Measurements from ENCODE around the gene RUBCNL. TPM values are rescaled to one million over a fixed set of nuclear protein-coding genes. Genes with fewer than 3 reads are reported as not detected.

RUBCNL gene
- total and polyA plus RNA-seq, 9 of the 15 experiments (the other 6 are each of a cell fraction or from before 2014, with no cell fraction given): 0.04 to 0.35 (median 0.12) TPM; not detected in 3

GRCh38 chr13:46296921-46297320, 90.1 kb downstream of the RUBCNL start (continued):
- no peak for TF ChIP-seq TOE1 (IDR thresholded peaks at IDR 0.05; ENCODE audit: borderline replicate concordance)
- no peak for TF ChIP-seq TOE1 (CRISPR knock-in tag; IDR thresholded peaks at IDR 0.05; ENCODE audit: borderline replicate concordance, low read depth)
- peak; percentile 85 for TF ChIP-seq MAFG (tag; conservative IDR thresholded peaks at IDR 0.05)
- TF ChIP-seq PYGO2 (tag; IDR thresholded peaks at IDR 0.05): no peak
- no peak for TF ChIP-seq NCOA1 (IDR thresholded peaks at IDR 0.05; ENCODE audit: low read depth)
- TF ChIP-seq SMAD2 (IDR thresholded peaks at IDR 0.05; ENCODE audit: low read depth, low read length): no peak
- TF ChIP-seq FOSL1 (tag; conservative IDR thresholded peaks at IDR 0.05): peak; percentile 48
- TF ChIP-seq DPF2 (IDR thresholded peaks at IDR 0.05): no peak
- peak; percentile 10; the same call in 1 of the 2 replicates for TF ChIP-seq JUND (IDR thresholded peaks at IDR 0.05; ENCODE audit: borderline replicate concordance, low read depth, low read length)
- TF ChIP-seq JUND (tag; IDR thresholded peaks at IDR 0.05; ENCODE audit: borderline replicate concordance, low read depth, low read length): no peak
- 0 out of 2 replicates have a peak, but pooled peaks have one; percentile 20 for TF ChIP-seq CXXC5 (CRISPR knock-in tag; IDR thresholded peaks at IDR 0.05)
- TF ChIP-seq BACH1 (tag; IDR thresholded peaks at IDR 0.05): peak; percentile 69

- no peaks in the 10 kb centered on the region for H3K9me1 ChIP-seq (ENCODE audit: control insufficient read depth, insufficient read depth, low read length)
- CTCF ChIA-PET (ENCODE audit: low intra/inter-chr PET ratio): no interaction called here
- H2AFZ ChIP-seq (ENCODE audit: low read depth, low read length): peak overlapping the region; percentile 55
- H3K79me2 ChIP-seq (ENCODE audit: control insufficient read depth, insufficient read depth, low read length): no peaks in the 10 kb centered on the region
- no peak overlapping the region for H3K4me2 ChIP-seq (ENCODE audit: insufficient read depth, low read length)
- no peak overlapping the region for H3K9ac ChIP-seq (ENCODE audit: insufficient read depth in 1 of 2, low read depth in 2 of 2, low read length in 2 of 2)
- peaks cover 0 to 26% of the 10 kb centered on the region in 2 experiments; a peak in 3 of 5 replicates for H3K4me1 ChIP-seq (replicated peaks in 1 of 2; ENCODE audit: control insufficient read depth in 2 of 2, insufficient read depth in 2 of 2, low read length in 2 of 2)
- no peak for FAIRE-seq
- POLR2A ChIA-PET: interaction anchor here (0.7 to 1.3 kb wide), 3 partner anchors 8 to 141 kb away, joined by 3 read pairs; no protein-coding TSS in a partner anchor
- 67% methylated on average over 3 of the region's 3 CpGs for WGBS (ENCODE audit: insufficient coverage, low coverage, missing lambda C conversion rate)
- ATAC-seq: peak; percentile 49
- H3K4me3 ChIP-seq: no peak overlapping the region
- H3K27ac ChIP-seq (ENCODE audit: extremely low read depth, low read depth, low read length): no peak overlapping the region; the same call in 2 of the 3 replicates
- no TSS peak for BruUV-seq (replicated peaks)
- intact Hi-C loops (cut with micrococcal nuclease): no loop called here
- no peaks in the 10 kb centered on the region for H3K9me3 ChIP-seq (replicated peaks; ENCODE audit: control insufficient read depth, insufficient read depth, low read depth, low read length)
- in situ Hi-C loops (cut with MboI): loop anchor here (10.0 kb wide), 1 partner anchor 141 kb away; no protein-coding TSS in a partner anchor
- DNase-seq (ENCODE audit: extremely low read depth in 1 of 4, low spot score in 3 of 4): no peak
- no peaks in the 10 kb centered on the region for H3K27me3 ChIP-seq (ENCODE audit: control insufficient read depth in 2 of 2, insufficient read depth in 2 of 2, low read length in 2 of 2)
- H3K36me3 ChIP-seq (ENCODE audit: control insufficient read depth, insufficient read depth, low read length): no peaks in the 10 kb centered on the region
- H4K20me1 ChIP-seq (replicated peaks; ENCODE audit: control insufficient read depth, insufficient read depth, low read length): no peaks in the 10 kb centered on the region
- peak; percentile 85 for TF ChIP-seq ATF4 (CRISPR knock-in tag; IDR thresholded peaks at IDR 0.05)
- peak; percentile 52 to 54; a peak in 2 of 4 replicates for TF ChIP-seq TRIM24 (IDR thresholded peaks at IDR 0.05)
- no peak for TF ChIP-seq GTF2B (IDR thresholded peaks at IDR 0.05; ENCODE audit: extremely low read depth, insufficient read length)
- peak; percentile 21; the same call in 1 of the 2 replicates for TF ChIP-seq JUND (IDR thresholded peaks at IDR 0.05; ENCODE audit: borderline replicate concordance, low read depth, low read length)
- TF ChIP-seq JUND (tag; IDR thresholded peaks at IDR 0.05; ENCODE audit: borderline replicate concordance, low read depth, low read length): no peak
- TF ChIP-seq MAFK (IDR thresholded peaks at IDR 0.05; ENCODE audit: low read length): no peak
- TF ChIP-seq GTF2E2 (tag; IDR thresholded peaks at IDR 0.05): 0 out of 2 replicates have a peak, but pooled peaks have one; percentile 11
- peak; percentile 80 for TF ChIP-seq ATF3 (IDR thresholded peaks at IDR 0.05)
- no peak for TF ChIP-seq ATF3 (CRISPR knock-in tag; conservative IDR thresholded peaks at IDR 0.05)
These were observed 90.8 kb downstream of the RUBCNL start for GRCh38 chr13:46296115-46296822.

Data from K562 (cell line).